Fibroblast of lung (primary cell): ENCODE measurements around the gene CLPTM1L. TPM values are rescaled to one million over a fixed set of nuclear protein-coding genes. Genes with fewer than 3 reads are reported as not detected.

Experiments used
- DNase-seq, 2 donors: peaks; one replicate each; pipeline versions ENCODE4 v3.0.0 to v3.0.0-alpha.2; 2010; ENCODE audit warnings: low read depth in 2 of 2
- H2AFZ ChIP-seq: 2 replicates; pipeline ENCODE4 v1.5.1; 2012; ENCODE audit warnings: low read length, control low read depth, inconsistent platforms
- H3K27ac ChIP-seq: 2 replicates; pipeline ENCODE4 v1.5.1; 2011; ENCODE audit warnings: low read length, control low read depth; ENCODE audit not compliant: insufficient read depth
- H3K27me3 ChIP-seq: 2 replicates; pipeline ENCODE4 v1.5.1; 2011; ENCODE audit warnings: mild to moderate bottlenecking, low read length; ENCODE audit not compliant: control insufficient read depth, insufficient read depth
- H3K36me3 ChIP-seq: 2 replicates; pipeline ENCODE4 v1.5.1; 2011; ENCODE audit warnings: low read length; ENCODE audit not compliant: control insufficient read depth, insufficient read depth
- H3K4me1 ChIP-seq: 2 replicates; pipeline ENCODE4 v1.5.1; 2011; ENCODE audit warnings: low read length; ENCODE audit not compliant: control insufficient read depth, insufficient read depth; ENCODE audit errors: extremely low read depth
- H3K4me2 ChIP-seq: 2 replicates; pipeline ENCODE4 v1.5.1; 2011; ENCODE audit warnings: low read length, control low read depth; ENCODE audit not compliant: insufficient read depth; ENCODE audit errors: extremely low read depth
- H3K4me3 ChIP-seq, 4 experiments: fragments of 200-600 bp in 1 of 4; sonication (generic) in 1 of 4; replicated peaks in 1 of 4; 2 replicates each; pipeline ENCODE4 v1.5.1; 2011 to 2016; ENCODE audit warnings: low read length in 4 of 4, low read depth in 3 of 4, mild to moderate bottlenecking in 3 of 4, control low read depth in 2 of 4, inconsistent platforms in 1 of 4, mixed read lengths in 1 of 4; ENCODE audit not compliant: insufficient read depth in 1 of 4; ENCODE audit errors: control extremely low read depth in 1 of 4
- H3K79me2 ChIP-seq: 2 replicates; pipeline ENCODE4 v1.5.1; 2012; ENCODE audit warnings: mild to moderate bottlenecking, low read length, inconsistent platforms; ENCODE audit not compliant: control insufficient read depth, insufficient read depth
- H3K9ac ChIP-seq: 2 replicates; pipeline ENCODE4 v1.5.1; 2011; ENCODE audit warnings: mild to moderate bottlenecking, low read length, control low read depth; ENCODE audit not compliant: insufficient read depth
- H3K9me3 ChIP-seq: 2 replicates; pipeline ENCODE4 v1.5.1; 2012; ENCODE audit warnings: low read depth, low read length; ENCODE audit not compliant: control insufficient read depth, insufficient read depth
- H4K20me1 ChIP-seq: 2 replicates; pipeline ENCODE4 v1.5.1; 2011; ENCODE audit warnings: low read length; ENCODE audit not compliant: control insufficient read depth, insufficient read depth; ENCODE audit errors: extremely low read depth
- EZH2 ChIP-seq: IDR thresholded peaks from 2 replicates; pipeline ENCODE4 v1.5.1; 2012; ENCODE audit warnings: low read length, control low read depth, mild to moderate bottlenecking; ENCODE audit errors: missing control alignments
- polyA plus RNA-seq, 2 donors: library from polyadenylated mRNA; depleted of rRNA in 1 of 2; stranded (reverse) in 1 of 2; unstranded in 1 of 2; fragments of >200 nt; gene quantifications; 2 replicates each; pipeline ENCODE4 v1.2.1, GENCODE V29; 2011 to 2012; ENCODE audit warnings: missing spikeins in 1 of 2
- total RNA-seq: library from RNA; depleted of rRNA; stranded (reverse); fragments of >200 nt; gene quantifications from 2 replicates; pipeline ENCODE4 v1.2.1, GENCODE V29; 2014
- TF ChIP-seq, protein P1 (sequence below), 2 donors: IDR thresholded peaks in 1 of 2; conservative IDR thresholded peaks in 1 of 2; 1 replicate in 1 of 2; 2 replicates in 1 of 2; pipeline ENCODE4 v1.5.1; 2011 to 2012; ENCODE audit warnings: low read length in 2 of 2, control low read depth in 1 of 2, inconsistent platforms in 1 of 2, low read depth in 1 of 2, mild to moderate bottlenecking in 1 of 2

Gene CLPTM1L
- total and polyA plus RNA-seq, 2 donors (not counting 1 experiment from before 2014, with no cell fraction given) = 89.3 to 215 TPM

DNA sequence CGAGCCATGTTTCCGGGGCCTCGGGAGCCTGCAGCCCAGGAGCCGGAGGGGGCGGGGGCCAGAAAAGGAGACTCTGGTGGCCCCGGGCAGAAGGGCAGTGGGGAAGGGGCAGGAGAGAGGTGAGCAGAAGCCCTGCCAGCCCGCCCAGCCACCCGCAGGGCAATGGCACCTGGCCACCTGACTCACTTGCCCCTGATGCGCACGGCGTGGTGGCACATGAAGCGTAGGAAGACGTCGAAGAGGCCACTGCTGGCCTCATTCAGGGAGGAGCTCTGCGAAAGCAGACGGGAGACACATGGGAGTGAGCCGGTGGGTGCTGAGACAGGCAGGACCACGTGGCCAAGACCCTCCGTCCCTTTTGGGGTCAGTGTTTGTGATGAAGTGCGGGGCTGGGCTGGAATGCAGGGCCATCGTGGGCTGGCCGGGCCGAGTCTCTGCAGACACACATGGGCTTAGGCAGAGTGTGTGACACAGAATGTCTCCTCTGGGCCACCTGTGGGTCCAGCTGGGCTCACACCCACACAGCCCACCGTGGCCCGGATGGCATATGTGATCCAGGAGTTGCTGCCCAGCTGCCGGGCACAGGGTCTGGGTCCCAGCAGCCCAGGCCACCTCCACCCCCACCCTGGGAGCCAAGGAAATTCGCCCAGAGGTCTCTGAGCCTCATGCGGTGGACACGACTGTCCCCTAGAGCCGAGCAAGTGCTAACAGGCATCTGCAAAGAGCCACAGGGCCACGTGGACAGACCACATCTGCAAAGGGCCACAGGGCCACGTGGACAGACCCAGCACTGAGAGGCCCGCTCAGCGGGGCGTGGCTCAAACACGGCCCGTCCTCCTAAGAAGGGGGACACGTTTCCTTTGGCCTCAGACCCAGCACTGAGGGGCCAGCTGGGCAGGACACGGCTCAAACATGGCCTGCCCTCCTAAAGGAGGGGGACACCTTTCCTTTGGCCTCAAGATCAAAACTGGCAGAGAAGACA, 73.7 kb downstream of the CLPTM1L start:
- Histone ChIP-seq H3K4me3 (no peak overlapping the region), H3K27ac (no peak overlapping the region), H3K4me2 (no peak overlapping the region), H3K9ac (no peak overlapping the region), H3K79me2 (no peaks in the 10 kb centered on the region), H3K9me3 (no peaks in the 10 kb centered on the region), H2AFZ (no peak overlapping the region), H4K20me1 (no peaks in the 10 kb centered on the region), H3K4me1 (no peaks in the 10 kb centered on the region), H3K36me3 (no peaks in the 10 kb centered on the region), H3K27me3 (no peaks in the 10 kb centered on the region)
- no peak for DNase-seq
- TF ChIP-seq, protein P1, sequence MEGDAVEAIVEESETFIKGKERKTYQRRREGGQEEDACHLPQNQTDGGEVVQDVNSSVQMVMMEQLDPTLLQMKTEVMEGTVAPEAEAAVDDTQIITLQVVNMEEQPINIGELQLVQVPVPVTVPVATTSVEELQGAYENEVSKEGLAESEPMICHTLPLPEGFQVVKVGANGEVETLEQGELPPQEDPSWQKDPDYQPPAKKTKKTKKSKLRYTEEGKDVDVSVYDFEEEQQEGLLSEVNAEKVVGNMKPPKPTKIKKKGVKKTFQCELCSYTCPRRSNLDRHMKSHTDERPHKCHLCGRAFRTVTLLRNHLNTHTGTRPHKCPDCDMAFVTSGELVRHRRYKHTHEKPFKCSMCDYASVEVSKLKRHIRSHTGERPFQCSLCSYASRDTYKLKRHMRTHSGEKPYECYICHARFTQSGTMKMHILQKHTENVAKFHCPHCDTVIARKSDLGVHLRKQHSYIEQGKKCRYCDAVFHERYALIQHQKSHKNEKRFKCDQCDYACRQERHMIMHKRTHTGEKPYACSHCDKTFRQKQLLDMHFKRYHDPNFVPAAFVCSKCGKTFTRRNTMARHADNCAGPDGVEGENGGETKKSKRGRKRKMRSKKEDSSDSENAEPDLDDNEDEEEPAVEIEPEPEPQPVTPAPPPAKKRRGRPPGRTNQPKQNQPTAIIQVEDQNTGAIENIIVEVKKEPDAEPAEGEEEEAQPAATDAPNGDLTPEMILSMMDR (conservative IDR thresholded peaks at IDR 0.05 in 1 of 2, IDR thresholded peaks at IDR 0.05 in 1 of 2; ENCODE audit: low read depth in 1 of 2, low read length in 2 of 2) = no peak
- TF ChIP-seq EZH2 = no peak

DNA sequence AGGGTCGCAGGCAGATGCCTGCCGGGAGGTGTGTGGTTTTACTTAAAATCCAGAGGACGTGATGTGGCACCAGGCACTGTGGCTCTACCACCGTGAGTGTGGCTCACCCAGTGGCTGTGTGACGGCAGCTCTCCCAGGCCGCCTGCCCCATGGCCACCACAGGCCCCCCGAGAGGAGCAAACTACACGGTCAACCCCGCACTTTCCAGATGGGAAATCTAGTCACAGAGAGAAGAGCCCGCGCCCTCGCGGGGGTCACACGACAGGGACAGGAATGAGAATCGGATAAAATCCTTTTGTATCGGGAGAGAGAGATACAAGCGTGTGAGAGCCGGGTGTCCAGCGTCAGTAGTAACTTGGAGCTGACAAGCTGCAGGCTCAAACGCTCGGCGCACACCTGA, 74.5 kb downstream of the CLPTM1L start:
- H3K36me3 ChIP-seq = no peaks in the 10 kb centered on the region
- no peaks in the 10 kb centered on the region for H3K9me3 ChIP-seq
- H3K9ac ChIP-seq = no peak overlapping the region
- H3K27ac ChIP-seq = no peak overlapping the region
- no peaks in the 10 kb centered on the region for H3K79me2 ChIP-seq
- TF ChIP-seq, protein P1 (conservative IDR thresholded peaks at IDR 0.05 in 1 of 2, IDR thresholded peaks at IDR 0.05 in 1 of 2; ENCODE audit: low read depth in 1 of 2, low read length in 2 of 2) = no peak
- no peak for TF ChIP-seq EZH2
- H2AFZ ChIP-seq = no peak overlapping the region
- no peak overlapping the region for H3K4me2 ChIP-seq
- H3K27me3 ChIP-seq = no peaks in the 10 kb centered on the region
- no peak for DNase-seq
- no peaks in the 10 kb centered on the region for H3K4me1 ChIP-seq
- no peaks in the 10 kb centered on the region for H4K20me1 ChIP-seq
- no peak overlapping the region for H3K4me3 ChIP-seq

DNA sequence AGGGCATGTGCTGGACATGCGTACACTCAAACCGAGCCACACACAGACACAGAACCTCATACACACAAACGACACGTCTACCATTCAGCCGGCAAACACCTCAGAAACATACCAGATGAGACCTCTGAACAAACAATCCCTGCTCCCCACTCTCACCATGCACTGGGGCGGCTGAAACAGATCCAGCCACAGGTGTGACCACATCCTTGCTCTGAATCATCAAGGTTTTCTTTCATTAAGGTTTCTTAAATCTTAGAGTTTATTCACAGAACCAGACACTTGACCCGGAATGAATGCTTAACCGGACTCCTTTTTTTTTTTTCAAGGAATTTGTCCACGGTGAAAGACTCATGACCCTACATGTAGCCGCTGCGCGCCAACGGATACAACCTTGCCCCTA, 76.2 kb downstream of the CLPTM1L start:
- no peak for DNase-seq
- Histone ChIP-seq H3K79me2 (no peaks in the 10 kb centered on the region), H3K27me3 (no peaks in the 10 kb centered on the region), H3K9ac (no peak overlapping the region), H2AFZ (no peak overlapping the region), H4K20me1 (no peaks in the 10 kb centered on the region), H3K9me3 (no peaks in the 10 kb centered on the region), H3K4me1 (no peaks in the 10 kb centered on the region), H3K27ac (no peak overlapping the region), H3K4me2 (no peak overlapping the region), H3K4me3 (no peak overlapping the region), H3K36me3 (no peaks in the 10 kb centered on the region)
- TF ChIP-seq, protein P1 (conservative IDR thresholded peaks at IDR 0.05 in 1 of 2, IDR thresholded peaks at IDR 0.05 in 1 of 2; ENCODE audit: low read depth in 1 of 2, low read length in 2 of 2) = no peak
- no peak for TF ChIP-seq EZH2
